A673 (cell line): Measurements from ENCODE around the gene KRT14.

Experiments used
- EZH2 ChIP-seq: fragments of 200-600 bp; sonication (generic); IDR thresholded peaks from 2 replicates; pipeline ENCODE4 v1.6.1; 2017; ENCODE audit warnings: borderline replicate concordance, low read depth, mild to moderate bottlenecking, mixed read lengths, antibody characterized with exemption, low read length; ENCODE audit not compliant: poor library complexity, severe bottlenecking
- TF ChIP-seq, protein P1 (sequence below): fragments of 300-800, 200-600 bp; sonication (generic); conservative IDR thresholded peaks from 2 replicates; pipeline ENCODE4 v1.5.1; 2017; ENCODE audit warnings: low read depth, mild to moderate bottlenecking, antibody characterized with exemption, low read length, moderate library complexity, mixed read lengths

- TF ChIP-seq, protein P1, sequence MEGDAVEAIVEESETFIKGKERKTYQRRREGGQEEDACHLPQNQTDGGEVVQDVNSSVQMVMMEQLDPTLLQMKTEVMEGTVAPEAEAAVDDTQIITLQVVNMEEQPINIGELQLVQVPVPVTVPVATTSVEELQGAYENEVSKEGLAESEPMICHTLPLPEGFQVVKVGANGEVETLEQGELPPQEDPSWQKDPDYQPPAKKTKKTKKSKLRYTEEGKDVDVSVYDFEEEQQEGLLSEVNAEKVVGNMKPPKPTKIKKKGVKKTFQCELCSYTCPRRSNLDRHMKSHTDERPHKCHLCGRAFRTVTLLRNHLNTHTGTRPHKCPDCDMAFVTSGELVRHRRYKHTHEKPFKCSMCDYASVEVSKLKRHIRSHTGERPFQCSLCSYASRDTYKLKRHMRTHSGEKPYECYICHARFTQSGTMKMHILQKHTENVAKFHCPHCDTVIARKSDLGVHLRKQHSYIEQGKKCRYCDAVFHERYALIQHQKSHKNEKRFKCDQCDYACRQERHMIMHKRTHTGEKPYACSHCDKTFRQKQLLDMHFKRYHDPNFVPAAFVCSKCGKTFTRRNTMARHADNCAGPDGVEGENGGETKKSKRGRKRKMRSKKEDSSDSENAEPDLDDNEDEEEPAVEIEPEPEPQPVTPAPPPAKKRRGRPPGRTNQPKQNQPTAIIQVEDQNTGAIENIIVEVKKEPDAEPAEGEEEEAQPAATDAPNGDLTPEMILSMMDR, result no peak
- no peak for TF ChIP-seq EZH2
Measured at GRCh38 chr17:41536741-41537613, 49.7 kb downstream of the KRT14 start.
